ENCODE results near the gene ASB7. TPM values are rescaled to one million over a fixed set of nuclear protein-coding genes. Genes with fewer than 3 reads are reported as not detected.
"Not testable (repeated sequence)": the region's sequence is repeated elsewhere in the genome, so short reads cannot be mapped to it uniquely, and the experiment has no call there.

Gene ASB7
- total RNA-seq, 4 donors from 2014 or later = 5.4 to 15.8 (median 9.6) TPM

- 89 to 93% methylated on average over 15 of the region's 15 CpGs for WGBS, 2 donors
- intact Hi-C loops (cut with DNase I; ENCODE audit: low total_unique reads) = no loop called here
- no peak for TF ChIP-seq POLR2A (IDR thresholded peaks at IDR 0.05)
- no peak for TF ChIP-seq CTCF (IDR thresholded peaks at IDR 0.05)
- DNase-seq (ENCODE audit: low spot score in 2 of 2) = peak in 1 of 2 donors; percentile 65
- no peak overlapping the region for H3K4me3 ChIP-seq (ENCODE audit: low read depth, poor library complexity, severe bottlenecking)
These were observed 68.8 kb downstream of the ASB7 start for GRCh38 chr15:100671124-100671680.

- TF ChIP-seq POLR2A (IDR thresholded peaks at IDR 0.05) (no peak), CTCF (IDR thresholded peaks at IDR 0.05) (no peak)
- H3K4me3 ChIP-seq (ENCODE audit: low read depth, poor library complexity, severe bottlenecking) = no peak overlapping the region
- 70 to 82% methylated on average over 13 of the region's 13 CpGs for WGBS, 2 donors
- peak in 1 of 2 donors; percentile 69 for DNase-seq (ENCODE audit: low spot score in 2 of 2)
- intact Hi-C loops (cut with DNase I; ENCODE audit: low total_unique reads) = no loop called here
These were observed 69.6 kb downstream of the ASB7 start for GRCh38 chr15:100671858-100672543.

GRCh38 chr15:100672959-100673358, 70.6 kb downstream of the ASB7 start:
- TF ChIP-seq POLR2A (IDR thresholded peaks at IDR 0.05) = no peak
- no peak for TF ChIP-seq CTCF (IDR thresholded peaks at IDR 0.05)
- WGBS, 2 donors = 76 to 84% methylated on average over 5 of the region's 5 CpGs
- no peak overlapping the region for H3K4me3 ChIP-seq (ENCODE audit: low read depth, poor library complexity, severe bottlenecking)
- no peak for DNase-seq (ENCODE audit: low spot score in 2 of 2)
- intact Hi-C loops (cut with DNase I; ENCODE audit: low total_unique reads) = no loop called here

- WGBS, 2 donors = 94 to 97% methylated on average over 5 of the region's 5 CpGs
- peak in 1 of 2 donors; percentile 63 for DNase-seq (ENCODE audit: low spot score in 2 of 2)
- intact Hi-C loops (cut with DNase I; ENCODE audit: low total_unique reads); H3K4me3 ChIP-seq (ENCODE audit: low read depth, poor library complexity, severe bottlenecking): not testable (repeated sequence)
These were observed 76.8 kb downstream of the ASB7 start for GRCh38 chr15:100679151-100679550.

GRCh38 chr15:100680726-100681125, 78.3 kb downstream of the ASB7 start:
- WGBS, 2 donors = 84 to 85% methylated on average over 6 of the region's 6 CpGs
- TF ChIP-seq POLR2A (IDR thresholded peaks at IDR 0.05) (no peak), CTCF (IDR thresholded peaks at IDR 0.05) (no peak)
- no peak for DNase-seq (ENCODE audit: low spot score in 2 of 2)
- intact Hi-C loops (cut with DNase I; ENCODE audit: low total_unique reads) = no loop called here
- H3K4me3 ChIP-seq (ENCODE audit: low read depth, poor library complexity, severe bottlenecking) = no peak overlapping the region

GRCh38 chr15:100681335-100681746, 79.0 kb downstream of the ASB7 start:
- intact Hi-C loops (cut with DNase I; ENCODE audit: low total_unique reads) = no loop called here
- TF ChIP-seq CTCF (IDR thresholded peaks at IDR 0.05) = no peak
- no peak for TF ChIP-seq POLR2A (IDR thresholded peaks at IDR 0.05)
- 74 to 93% methylated on average over 3 of the region's 3 CpGs for WGBS, 2 donors
- no peak overlapping the region for H3K4me3 ChIP-seq (ENCODE audit: low read depth, poor library complexity, severe bottlenecking)
- DNase-seq (ENCODE audit: low spot score in 2 of 2) = peak; percentile 66 to 84

Measured in lower leg skin (tissue), 4 donors.